Measurements from ENCODE around the gene YY2. TPM values are rescaled to one million over a fixed set of nuclear protein-coding genes. Genes with fewer than 3 reads are reported as not detected.

Gene YY2
- total RNA-seq, 1 donor from 2014 or later: 0.79 TPM

DNA sequence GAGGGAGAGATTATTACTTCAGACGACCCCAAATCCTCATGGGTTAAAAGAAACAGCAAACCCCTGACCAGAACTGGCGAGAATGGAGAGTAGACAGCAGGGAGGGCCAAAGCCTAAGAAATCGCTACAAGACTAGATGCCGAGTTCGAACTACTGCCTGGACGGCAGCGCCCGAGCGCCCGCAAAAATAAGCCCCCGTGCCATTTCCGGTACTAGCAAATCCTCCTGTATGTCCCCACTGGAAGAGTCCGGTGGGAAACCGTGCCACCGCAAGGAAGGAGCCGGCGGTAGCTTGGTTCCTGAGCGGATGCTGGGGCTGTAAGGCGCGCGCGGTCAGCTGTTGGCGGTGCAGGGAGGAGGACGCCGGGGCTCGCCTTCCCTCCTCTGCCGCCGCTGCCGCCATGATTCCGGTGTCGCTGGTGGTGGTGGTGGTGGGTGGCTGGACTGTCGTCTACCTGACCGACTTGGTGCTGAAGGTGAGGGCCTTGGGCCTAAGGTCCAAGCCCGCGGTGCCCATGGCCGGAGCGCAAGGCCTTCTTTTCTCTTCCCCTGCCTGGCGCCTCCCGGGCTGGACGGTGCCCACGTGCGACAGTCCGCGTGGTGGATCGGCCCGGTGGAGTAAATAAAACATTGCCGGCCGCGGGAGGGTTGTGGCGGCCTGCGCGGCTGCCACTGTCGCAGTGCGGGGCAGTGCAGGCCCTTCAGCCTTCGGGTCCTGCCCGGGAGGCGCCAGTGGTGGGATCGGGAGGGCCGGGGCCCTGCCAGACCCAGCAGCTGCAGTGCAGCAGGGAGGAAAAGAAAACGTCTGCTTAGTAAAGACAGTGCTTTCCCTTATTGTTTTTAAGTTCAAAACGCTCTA is 16.2 kb upstream of the YY2 start, which contains the start of gene MBTPS2:
TSS of gene MBTPS2 (plus strand) at position 284 of the 859 bp plus-strand sequence. CDS start at position 402, 118 bp downstream.
- FAIRE-seq (no peak), DNase-seq (ENCODE audit: low read depth) (peak; percentile 65)
- Histone ChIP-seq H3K27me3 (ENCODE audit: control insufficient read depth, insufficient read depth, low read length) (no peaks in the 10 kb centered on the region), H3K4me3 (ENCODE audit: low read depth, low read length) (peak within 1 kb of the TSS; percentile 77), H3K36me3 (ENCODE audit: control insufficient read depth, insufficient read depth, low read length) (peaks cover 1% of the 10 kb centered on the region)
- TF ChIP-seq, protein P1, sequence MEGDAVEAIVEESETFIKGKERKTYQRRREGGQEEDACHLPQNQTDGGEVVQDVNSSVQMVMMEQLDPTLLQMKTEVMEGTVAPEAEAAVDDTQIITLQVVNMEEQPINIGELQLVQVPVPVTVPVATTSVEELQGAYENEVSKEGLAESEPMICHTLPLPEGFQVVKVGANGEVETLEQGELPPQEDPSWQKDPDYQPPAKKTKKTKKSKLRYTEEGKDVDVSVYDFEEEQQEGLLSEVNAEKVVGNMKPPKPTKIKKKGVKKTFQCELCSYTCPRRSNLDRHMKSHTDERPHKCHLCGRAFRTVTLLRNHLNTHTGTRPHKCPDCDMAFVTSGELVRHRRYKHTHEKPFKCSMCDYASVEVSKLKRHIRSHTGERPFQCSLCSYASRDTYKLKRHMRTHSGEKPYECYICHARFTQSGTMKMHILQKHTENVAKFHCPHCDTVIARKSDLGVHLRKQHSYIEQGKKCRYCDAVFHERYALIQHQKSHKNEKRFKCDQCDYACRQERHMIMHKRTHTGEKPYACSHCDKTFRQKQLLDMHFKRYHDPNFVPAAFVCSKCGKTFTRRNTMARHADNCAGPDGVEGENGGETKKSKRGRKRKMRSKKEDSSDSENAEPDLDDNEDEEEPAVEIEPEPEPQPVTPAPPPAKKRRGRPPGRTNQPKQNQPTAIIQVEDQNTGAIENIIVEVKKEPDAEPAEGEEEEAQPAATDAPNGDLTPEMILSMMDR (IDR thresholded peaks at IDR 0.05; ENCODE audit: insufficient read depth, low read length, severe bottlenecking): peak; percentile 3

GRCh38 chrX:21840193-21840545 is 15.6 kb upstream of the YY2 start:
- TF ChIP-seq, protein P1 (IDR thresholded peaks at IDR 0.05; ENCODE audit: insufficient read depth, low read length, severe bottlenecking): no peak
- DNase-seq (ENCODE audit: low read depth) (peak; percentile 1), FAIRE-seq (no peak)
- H3K4me3 ChIP-seq (ENCODE audit: low read depth, low read length): peak overlapping the region; percentile 77
- peaks cover 2% of the 10 kb centered on the region for H3K36me3 ChIP-seq (ENCODE audit: control insufficient read depth, insufficient read depth, low read length)
- no peaks in the 10 kb centered on the region for H3K27me3 ChIP-seq (ENCODE audit: control insufficient read depth, insufficient read depth, low read length)

- no peak for FAIRE-seq
- H3K4me3 ChIP-seq (ENCODE audit: low read depth, low read length): no peak overlapping the region
- H3K27me3 ChIP-seq (ENCODE audit: control insufficient read depth, insufficient read depth, low read length): no peaks in the 10 kb centered on the region
- no peak for DNase-seq (ENCODE audit: low read depth)
- peaks cover 2% of the 10 kb centered on the region for H3K36me3 ChIP-seq (ENCODE audit: control insufficient read depth, insufficient read depth, low read length)
- TF ChIP-seq, protein P1 (IDR thresholded peaks at IDR 0.05; ENCODE audit: insufficient read depth, low read length, severe bottlenecking): no peak
These were observed 12.6 kb upstream of the YY2 start for GRCh38 chrX:21843179-21843578.

DNA sequence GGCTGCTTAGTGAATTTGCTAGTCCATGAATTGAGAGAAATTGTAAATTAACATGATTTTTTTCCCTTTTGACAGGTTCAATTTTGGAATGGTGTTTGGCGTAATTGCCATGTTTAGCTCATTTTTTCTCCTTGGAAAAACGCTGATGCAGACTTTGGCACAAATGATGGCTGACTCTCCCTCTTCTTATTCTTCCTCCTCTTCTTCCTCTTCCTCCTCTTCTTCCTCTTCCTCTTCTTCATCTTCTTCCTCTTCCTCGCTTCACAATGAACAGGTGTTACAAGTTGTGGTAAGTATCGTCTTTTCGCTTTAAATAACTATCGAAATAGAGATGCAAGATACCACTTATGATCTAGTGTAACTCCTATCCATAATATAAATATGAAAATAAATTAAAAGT is 10.7 kb upstream of the YY2 start:
- TF ChIP-seq, protein P1 (IDR thresholded peaks at IDR 0.05; ENCODE audit: insufficient read depth, low read length, severe bottlenecking): no peak
- Histone ChIP-seq H3K27me3 (ENCODE audit: control insufficient read depth, insufficient read depth, low read length) (no peaks in the 10 kb centered on the region), H3K4me3 (ENCODE audit: low read depth, low read length) (no peak overlapping the region), H3K36me3 (ENCODE audit: control insufficient read depth, insufficient read depth, low read length) (peaks cover 2% of the 10 kb centered on the region)
- no peak for FAIRE-seq
- DNase-seq (ENCODE audit: low read depth): no peak

DNA sequence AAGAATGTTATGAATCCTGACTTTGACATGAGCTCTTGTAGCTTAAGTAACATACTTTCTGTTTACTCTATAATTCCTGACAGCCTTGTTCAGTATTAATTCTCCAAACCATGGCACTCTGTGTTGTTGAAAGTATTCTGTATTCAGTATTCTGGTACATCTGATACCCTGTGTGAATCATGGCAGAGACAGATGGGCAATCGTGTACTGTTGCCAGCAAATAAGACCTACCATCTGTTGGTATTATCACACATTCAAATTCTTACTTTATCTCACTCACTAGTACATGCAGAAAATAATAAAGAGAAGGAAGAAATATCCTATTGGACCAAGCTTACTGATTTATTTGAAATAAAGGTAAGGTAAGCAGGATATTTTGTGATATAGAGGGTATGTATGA is 8.4 kb upstream of the YY2 start:
- no peak overlapping the region for H3K4me3 ChIP-seq (ENCODE audit: low read depth, low read length)
- no peak for FAIRE-seq
- peaks cover 4% of the 10 kb centered on the region for H3K36me3 ChIP-seq (ENCODE audit: control insufficient read depth, insufficient read depth, low read length)
- DNase-seq (ENCODE audit: low read depth): no peak
- H3K27me3 ChIP-seq (ENCODE audit: control insufficient read depth, insufficient read depth, low read length): no peaks in the 10 kb centered on the region
- TF ChIP-seq, protein P1 (IDR thresholded peaks at IDR 0.05; ENCODE audit: insufficient read depth, low read length, severe bottlenecking): no peak
